ENCODE measurements around the gene GAP43.
A peak's percentile ranks its signal among the peaks of the same experiment; 100 is the strongest.

GAP43 gene

DNA sequence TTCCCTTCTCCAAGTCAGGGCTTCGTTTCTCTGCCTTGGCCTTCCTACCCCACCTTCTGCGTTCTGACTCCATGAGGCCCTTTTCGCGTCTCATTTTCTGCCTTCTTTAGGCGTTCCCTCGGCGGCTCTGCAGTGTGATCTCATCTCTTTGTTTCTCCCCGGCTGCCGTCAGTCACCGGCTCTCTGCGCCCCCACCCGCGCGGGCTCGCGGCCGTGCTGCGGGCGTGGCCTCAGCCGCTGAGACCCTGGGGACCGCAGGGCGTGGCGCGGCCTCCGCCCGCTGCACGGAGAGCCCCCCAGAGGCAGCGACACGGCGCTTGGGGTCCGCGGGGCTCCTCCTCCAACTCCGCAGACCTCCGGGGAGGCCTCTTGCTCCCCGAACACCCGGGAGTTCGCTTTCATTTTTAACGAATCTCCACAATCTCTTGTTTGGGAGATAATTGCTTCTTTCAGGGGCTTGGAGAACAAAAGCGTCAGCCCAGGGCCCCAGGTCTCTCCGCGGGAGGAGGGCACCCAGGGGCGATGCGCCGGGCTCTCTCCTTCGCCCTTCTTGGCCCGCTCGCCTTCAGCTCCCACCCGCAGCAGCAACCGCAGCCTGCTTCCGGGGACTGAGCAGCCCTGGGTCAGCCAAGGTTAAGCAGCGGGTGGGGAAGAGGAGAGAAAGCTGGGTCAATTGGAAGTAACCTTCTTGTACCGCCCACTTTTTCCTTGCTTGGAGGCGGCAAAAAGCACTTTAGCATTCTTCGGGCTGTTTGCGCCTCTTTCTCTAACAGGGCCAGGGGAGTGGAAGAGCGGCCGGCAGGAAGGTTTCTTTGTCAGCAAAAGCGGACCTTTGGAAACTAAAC is 35.2 kb downstream of the GAP43 start:
- Histone ChIP-seq H3K4me1 (ENCODE audit: low read depth, poor library complexity, severe bottlenecking) (peaks cover 55% of the 10 kb centered on the region), H3K27ac (peak overlapping the region; percentile 100), H3K4me2 (peak overlapping the region; percentile 87), H3K27me3 (ENCODE audit: insufficient read depth, low read depth) (no peaks in the 10 kb centered on the region), H3K79me2 (ENCODE audit: insufficient read depth, low read depth) (0 out of 2 replicates have a peak, but pooled peaks cover 5% of the 10 kb centered on the region), H2AFZ (ENCODE audit: low read depth) (peak overlapping the region; percentile 93), H3K9ac (peak overlapping the region; percentile 99), H3K4me3 (IDR thresholded peaks at IDR 0.05; ENCODE audit: insufficient read depth, low read depth, low read length) (peak overlapping the region; percentile 82), H3K36me3 (ENCODE audit: insufficient read depth) (no peaks in the 10 kb centered on the region), H4K20me1 (ENCODE audit: insufficient read depth) (no peaks in the 10 kb centered on the region)
- TF ChIP-seq, protein P1, sequence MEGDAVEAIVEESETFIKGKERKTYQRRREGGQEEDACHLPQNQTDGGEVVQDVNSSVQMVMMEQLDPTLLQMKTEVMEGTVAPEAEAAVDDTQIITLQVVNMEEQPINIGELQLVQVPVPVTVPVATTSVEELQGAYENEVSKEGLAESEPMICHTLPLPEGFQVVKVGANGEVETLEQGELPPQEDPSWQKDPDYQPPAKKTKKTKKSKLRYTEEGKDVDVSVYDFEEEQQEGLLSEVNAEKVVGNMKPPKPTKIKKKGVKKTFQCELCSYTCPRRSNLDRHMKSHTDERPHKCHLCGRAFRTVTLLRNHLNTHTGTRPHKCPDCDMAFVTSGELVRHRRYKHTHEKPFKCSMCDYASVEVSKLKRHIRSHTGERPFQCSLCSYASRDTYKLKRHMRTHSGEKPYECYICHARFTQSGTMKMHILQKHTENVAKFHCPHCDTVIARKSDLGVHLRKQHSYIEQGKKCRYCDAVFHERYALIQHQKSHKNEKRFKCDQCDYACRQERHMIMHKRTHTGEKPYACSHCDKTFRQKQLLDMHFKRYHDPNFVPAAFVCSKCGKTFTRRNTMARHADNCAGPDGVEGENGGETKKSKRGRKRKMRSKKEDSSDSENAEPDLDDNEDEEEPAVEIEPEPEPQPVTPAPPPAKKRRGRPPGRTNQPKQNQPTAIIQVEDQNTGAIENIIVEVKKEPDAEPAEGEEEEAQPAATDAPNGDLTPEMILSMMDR (conservative IDR thresholded peaks at IDR 0.05; ENCODE audit: low read depth, low read length): no peak

DNA sequence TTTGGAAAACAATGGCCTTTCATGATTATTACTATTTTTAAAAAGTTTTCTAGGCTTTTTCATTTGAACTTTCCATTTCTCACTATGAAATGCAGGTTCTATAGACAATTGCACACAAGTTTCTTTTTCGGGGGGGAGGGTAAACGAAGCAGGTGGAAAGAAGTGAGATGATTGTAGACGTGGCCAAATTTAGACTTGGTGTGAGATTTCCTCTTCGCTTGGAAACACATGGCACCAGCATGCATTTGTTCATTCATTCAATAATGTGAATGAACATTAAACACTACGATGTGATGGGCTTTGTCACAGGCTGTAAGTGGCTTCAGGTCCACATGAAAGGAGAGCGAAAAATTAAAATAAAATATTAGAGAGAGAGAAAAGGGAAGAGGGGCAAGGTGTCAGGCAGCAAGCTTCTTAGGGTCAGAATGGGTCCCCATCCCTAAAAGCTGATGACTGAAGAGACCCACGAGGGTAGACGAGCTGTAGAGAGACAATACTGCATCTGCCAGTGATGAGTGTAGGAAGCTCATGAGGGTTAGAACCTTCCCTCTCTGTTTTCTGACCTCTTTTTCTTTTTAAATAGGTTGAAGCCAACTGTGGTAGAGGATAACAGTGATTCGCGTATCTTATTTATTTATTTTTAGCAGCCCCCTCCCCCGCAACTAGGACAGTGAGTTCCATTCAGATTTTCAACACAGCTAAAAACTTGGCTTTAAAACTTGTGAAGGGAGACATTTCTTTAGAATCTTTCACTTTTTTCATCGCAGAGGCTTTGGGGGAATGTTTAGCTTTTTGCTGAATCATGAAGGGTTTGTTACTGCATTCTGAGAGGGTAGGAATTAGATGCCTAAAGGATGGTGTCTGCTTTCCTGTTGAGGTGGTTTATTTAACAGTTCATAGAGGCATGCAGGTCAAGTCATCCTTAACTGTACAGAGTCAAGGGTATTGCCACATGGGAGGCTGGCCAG is 36.2 kb downstream of the GAP43 start:
- no peaks in the 10 kb centered on the region for H3K36me3 ChIP-seq (ENCODE audit: insufficient read depth)
- peak overlapping the region; percentile 63 for H3K4me3 ChIP-seq (IDR thresholded peaks at IDR 0.05; ENCODE audit: insufficient read depth, low read depth, low read length)
- H2AFZ ChIP-seq (ENCODE audit: low read depth): peak overlapping the region; percentile 93
- no peaks in the 10 kb centered on the region for H3K27me3 ChIP-seq (ENCODE audit: insufficient read depth, low read depth)
- H3K79me2 ChIP-seq (ENCODE audit: insufficient read depth, low read depth): 0 out of 2 replicates have a peak, but pooled peaks cover 5% of the 10 kb centered on the region
- peaks cover 55% of the 10 kb centered on the region for H3K4me1 ChIP-seq (ENCODE audit: low read depth, poor library complexity, severe bottlenecking)
- peak overlapping the region; percentile 99 for H3K9ac ChIP-seq
- TF ChIP-seq, protein P1 (conservative IDR thresholded peaks at IDR 0.05; ENCODE audit: low read depth, low read length): no peak
- H3K27ac ChIP-seq: peak overlapping the region; percentile 100
- H4K20me1 ChIP-seq (ENCODE audit: insufficient read depth): no peaks in the 10 kb centered on the region
- peak overlapping the region; percentile 87 for H3K4me2 ChIP-seq

DNA sequence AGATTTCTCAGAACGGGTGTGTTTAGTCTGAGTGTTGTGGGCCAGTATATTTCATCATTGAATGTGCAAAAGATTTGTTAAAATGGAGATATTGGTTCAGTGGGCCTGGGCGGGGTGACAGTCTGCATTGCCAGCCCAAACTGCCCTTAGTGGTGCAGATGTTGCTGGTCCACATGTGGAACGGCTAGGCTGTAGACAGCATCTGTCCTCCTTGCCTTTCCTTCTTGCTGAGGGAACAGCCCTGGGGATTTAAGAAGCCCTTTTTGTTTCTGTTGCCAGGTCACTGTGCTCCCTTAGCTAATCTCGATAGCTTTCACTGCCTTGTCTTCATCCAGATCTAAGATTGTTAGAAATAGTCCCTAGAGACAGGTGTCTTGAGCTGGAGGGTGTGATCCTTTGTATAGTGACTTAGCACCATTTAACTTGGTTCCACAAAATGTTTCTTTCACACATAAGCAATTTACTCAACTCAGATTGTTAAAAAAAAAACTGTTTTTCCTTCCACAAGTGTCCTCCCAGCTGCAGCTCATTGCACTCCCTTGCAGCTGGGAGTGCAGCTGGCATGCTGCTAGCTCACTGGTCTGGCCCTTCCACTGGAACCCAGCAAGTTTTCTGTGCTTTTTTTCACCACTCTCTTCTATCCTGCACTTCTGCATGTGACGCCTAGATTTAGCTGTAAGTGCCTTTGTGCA is 37.5 kb downstream of the GAP43 start:
- Histone ChIP-seq H3K4me1 (ENCODE audit: low read depth, poor library complexity, severe bottlenecking) (peaks cover 52% of the 10 kb centered on the region), H4K20me1 (ENCODE audit: insufficient read depth) (no peaks in the 10 kb centered on the region), H3K79me2 (ENCODE audit: insufficient read depth, low read depth) (0 out of 2 replicates have a peak, but pooled peaks cover 5% of the 10 kb centered on the region), H3K4me3 (IDR thresholded peaks at IDR 0.05; ENCODE audit: insufficient read depth, low read depth, low read length) (no peak overlapping the region), H3K9ac (no peak overlapping the region; the same call in 1 of the 2 replicates), H3K4me2 (peak overlapping the region; percentile 87; the same call in 1 of the 2 replicates), H2AFZ (ENCODE audit: low read depth) (no peak overlapping the region; the same call in 1 of the 2 replicates), H3K27me3 (ENCODE audit: insufficient read depth, low read depth) (no peaks in the 10 kb centered on the region), H3K36me3 (ENCODE audit: insufficient read depth) (no peaks in the 10 kb centered on the region), H3K27ac (peak overlapping the region; percentile 34)
- TF ChIP-seq, protein P1 (conservative IDR thresholded peaks at IDR 0.05; ENCODE audit: low read depth, low read length): no peak

DNA sequence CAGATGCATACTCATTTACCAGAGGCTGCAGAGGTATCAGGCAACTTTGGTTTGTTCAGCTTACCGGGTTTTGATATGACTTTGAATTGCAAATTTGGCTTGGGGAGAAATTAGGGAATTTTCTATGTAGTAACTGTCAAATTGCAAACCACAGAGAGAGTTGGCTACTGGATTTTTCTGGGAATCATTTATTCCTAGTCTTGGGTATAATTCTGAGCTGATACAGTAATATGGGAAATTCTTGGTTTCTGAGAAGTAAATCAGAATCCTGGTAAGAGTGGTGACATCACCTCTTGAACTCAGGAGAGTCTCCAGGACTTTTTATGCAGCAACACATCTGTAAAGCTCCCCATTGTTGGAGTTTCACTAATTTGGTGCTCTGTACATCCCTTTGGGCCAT is 39.0 kb downstream of the GAP43 start:
- TF ChIP-seq, protein P1 (conservative IDR thresholded peaks at IDR 0.05; ENCODE audit: low read depth, low read length): no peak
- Histone ChIP-seq H3K4me2 (no peak overlapping the region), H3K9ac (no peak overlapping the region), H3K27me3 (ENCODE audit: insufficient read depth, low read depth) (no peaks in the 10 kb centered on the region), H2AFZ (ENCODE audit: low read depth) (no peak overlapping the region), H3K27ac (no peak overlapping the region), H3K79me2 (ENCODE audit: insufficient read depth, low read depth) (no peaks in the 10 kb centered on the region), H3K4me1 (ENCODE audit: low read depth, poor library complexity, severe bottlenecking) (peaks cover 36% of the 10 kb centered on the region), H4K20me1 (ENCODE audit: insufficient read depth) (no peaks in the 10 kb centered on the region), H3K4me3 (IDR thresholded peaks at IDR 0.05; ENCODE audit: insufficient read depth, low read depth, low read length) (no peak overlapping the region), H3K36me3 (ENCODE audit: insufficient read depth) (no peaks in the 10 kb centered on the region)

All from KMS-11 (cell line).